ENCODE results near the gene HSD3B7.

DNA sequence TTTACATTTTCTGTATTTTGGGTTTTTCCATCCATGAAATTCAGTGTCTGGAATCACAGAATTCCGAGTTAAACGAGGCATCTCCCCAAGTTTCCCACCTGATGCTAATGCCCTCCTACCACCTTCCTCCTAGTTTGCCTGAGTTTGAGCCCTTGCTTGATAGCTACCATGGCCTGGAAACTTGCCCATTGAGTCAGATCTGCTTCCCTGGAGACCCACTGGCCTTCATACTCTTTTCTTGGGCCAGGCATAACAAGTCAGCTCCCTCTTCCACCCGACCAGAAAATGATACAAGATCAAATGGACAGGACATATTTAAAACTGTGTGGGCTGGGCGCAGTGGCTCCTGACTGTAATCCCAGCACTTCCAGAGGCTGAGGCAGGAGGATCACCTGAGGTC lies 17.2 kb upstream of the HSD3B7 start:
- TF ChIP-seq ZNF776 (tag by site-specific recombination; IDR thresholded peaks at IDR 0.05; ENCODE audit: borderline replicate concordance), result no peak
- TF ChIP-seq, protein P1, sequence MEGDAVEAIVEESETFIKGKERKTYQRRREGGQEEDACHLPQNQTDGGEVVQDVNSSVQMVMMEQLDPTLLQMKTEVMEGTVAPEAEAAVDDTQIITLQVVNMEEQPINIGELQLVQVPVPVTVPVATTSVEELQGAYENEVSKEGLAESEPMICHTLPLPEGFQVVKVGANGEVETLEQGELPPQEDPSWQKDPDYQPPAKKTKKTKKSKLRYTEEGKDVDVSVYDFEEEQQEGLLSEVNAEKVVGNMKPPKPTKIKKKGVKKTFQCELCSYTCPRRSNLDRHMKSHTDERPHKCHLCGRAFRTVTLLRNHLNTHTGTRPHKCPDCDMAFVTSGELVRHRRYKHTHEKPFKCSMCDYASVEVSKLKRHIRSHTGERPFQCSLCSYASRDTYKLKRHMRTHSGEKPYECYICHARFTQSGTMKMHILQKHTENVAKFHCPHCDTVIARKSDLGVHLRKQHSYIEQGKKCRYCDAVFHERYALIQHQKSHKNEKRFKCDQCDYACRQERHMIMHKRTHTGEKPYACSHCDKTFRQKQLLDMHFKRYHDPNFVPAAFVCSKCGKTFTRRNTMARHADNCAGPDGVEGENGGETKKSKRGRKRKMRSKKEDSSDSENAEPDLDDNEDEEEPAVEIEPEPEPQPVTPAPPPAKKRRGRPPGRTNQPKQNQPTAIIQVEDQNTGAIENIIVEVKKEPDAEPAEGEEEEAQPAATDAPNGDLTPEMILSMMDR (tag by site-specific recombination; IDR thresholded peaks at IDR 0.05), result no peak
- no peak for TF ChIP-seq ZNF785 (tag by site-specific recombination; IDR thresholded peaks at IDR 0.05)
- TF ChIP-seq, protein P2, sequence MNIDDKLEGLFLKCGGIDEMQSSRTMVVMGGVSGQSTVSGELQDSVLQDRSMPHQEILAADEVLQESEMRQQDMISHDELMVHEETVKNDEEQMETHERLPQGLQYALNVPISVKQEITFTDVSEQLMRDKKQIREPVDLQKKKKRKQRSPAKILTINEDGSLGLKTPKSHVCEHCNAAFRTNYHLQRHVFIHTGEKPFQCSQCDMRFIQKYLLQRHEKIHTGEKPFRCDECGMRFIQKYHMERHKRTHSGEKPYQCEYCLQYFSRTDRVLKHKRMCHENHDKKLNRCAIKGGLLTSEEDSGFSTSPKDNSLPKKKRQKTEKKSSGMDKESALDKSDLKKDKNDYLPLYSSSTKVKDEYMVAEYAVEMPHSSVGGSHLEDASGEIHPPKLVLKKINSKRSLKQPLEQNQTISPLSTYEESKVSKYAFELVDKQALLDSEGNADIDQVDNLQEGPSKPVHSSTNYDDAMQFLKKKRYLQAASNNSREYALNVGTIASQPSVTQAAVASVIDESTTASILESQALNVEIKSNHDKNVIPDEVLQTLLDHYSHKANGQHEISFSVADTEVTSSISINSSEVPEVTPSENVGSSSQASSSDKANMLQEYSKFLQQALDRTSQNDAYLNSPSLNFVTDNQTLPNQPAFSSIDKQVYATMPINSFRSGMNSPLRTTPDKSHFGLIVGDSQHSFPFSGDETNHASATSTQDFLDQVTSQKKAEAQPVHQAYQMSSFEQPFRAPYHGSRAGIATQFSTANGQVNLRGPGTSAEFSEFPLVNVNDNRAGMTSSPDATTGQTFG (tag by site-specific recombination; IDR thresholded peaks at IDR 0.05; ENCODE audit: borderline replicate concordance), result no peak
- no peak for TF ChIP-seq SALL2 (tag by site-specific recombination; IDR thresholded peaks at IDR 0.05; ENCODE audit: borderline replicate concordance)
- no peak for TF ChIP-seq ZNF274 (IDR thresholded peaks at IDR 0.05; ENCODE audit: low read length)
- no peak for TF ChIP-seq ZNF274 (tag by site-specific recombination; IDR thresholded peaks at IDR 0.05; ENCODE audit: borderline replicate concordance)
- no peak for TF ChIP-seq ZNF558 (tag by site-specific recombination; IDR thresholded peaks at IDR 0.05)
